GM23338 (cell line): ENCODE results near the gene SNUPN.

Experiments
- CREB1 ChIP-seq: fragments of 250-450 bp; sonication (Bioruptor Pico); IDR thresholded peaks from 2 replicates; pipeline ENCODE4 v1.5.0; 2020; ENCODE audit warnings: low read depth, mild to moderate bottlenecking, moderate library complexity
- POLR2AphosphoS5 ChIP-seq: IDR thresholded peaks from 2 replicates; pipeline ENCODE4 v1.6.1; 2016; ENCODE audit warnings: antibody characterized with exemption, low read depth
- TF ChIP-seq, protein P1 (sequence below), 2 experiments: fragments of 200-600 bp in 1 of 2; sonication (generic) in 1 of 2; conservative IDR thresholded peaks; 2 replicates each; pipeline versions ENCODE4 v1.5.1 to v1.6.1; 2016 to 2017; ENCODE audit warnings: antibody characterized with exemption in 2 of 2, low read depth in 2 of 2, mild to moderate bottlenecking in 2 of 2, moderate library complexity in 1 of 2
- TF ChIP-seq, protein P2 (sequence below): IDR thresholded peaks from one replicate; pipeline ENCODE4 v1.6.1; 2018; ENCODE audit warnings: antibody characterized with exemption; ENCODE audit not compliant: unreplicated experiment

DNA sequence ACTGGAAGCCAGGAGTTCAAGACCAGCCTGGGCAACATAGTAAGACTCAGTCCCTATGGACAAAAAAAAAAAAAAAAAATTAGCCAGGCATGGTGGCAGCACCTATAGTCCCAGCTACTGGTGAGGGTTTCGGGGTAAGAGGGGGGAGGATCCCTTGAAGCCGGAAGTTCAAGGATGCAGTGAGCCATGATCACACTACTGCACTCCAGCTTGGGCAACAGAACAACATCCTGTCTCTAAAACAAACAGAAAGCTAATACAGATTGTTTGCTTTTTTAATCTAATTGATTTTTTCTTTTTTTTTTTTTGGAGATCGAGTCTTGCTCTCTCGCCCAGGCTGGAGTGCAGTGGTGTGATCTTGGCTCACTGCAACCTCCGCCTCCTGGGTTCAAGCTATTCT, 16.1 kb upstream of the SNUPN start:
- TF ChIP-seq, protein P1, sequence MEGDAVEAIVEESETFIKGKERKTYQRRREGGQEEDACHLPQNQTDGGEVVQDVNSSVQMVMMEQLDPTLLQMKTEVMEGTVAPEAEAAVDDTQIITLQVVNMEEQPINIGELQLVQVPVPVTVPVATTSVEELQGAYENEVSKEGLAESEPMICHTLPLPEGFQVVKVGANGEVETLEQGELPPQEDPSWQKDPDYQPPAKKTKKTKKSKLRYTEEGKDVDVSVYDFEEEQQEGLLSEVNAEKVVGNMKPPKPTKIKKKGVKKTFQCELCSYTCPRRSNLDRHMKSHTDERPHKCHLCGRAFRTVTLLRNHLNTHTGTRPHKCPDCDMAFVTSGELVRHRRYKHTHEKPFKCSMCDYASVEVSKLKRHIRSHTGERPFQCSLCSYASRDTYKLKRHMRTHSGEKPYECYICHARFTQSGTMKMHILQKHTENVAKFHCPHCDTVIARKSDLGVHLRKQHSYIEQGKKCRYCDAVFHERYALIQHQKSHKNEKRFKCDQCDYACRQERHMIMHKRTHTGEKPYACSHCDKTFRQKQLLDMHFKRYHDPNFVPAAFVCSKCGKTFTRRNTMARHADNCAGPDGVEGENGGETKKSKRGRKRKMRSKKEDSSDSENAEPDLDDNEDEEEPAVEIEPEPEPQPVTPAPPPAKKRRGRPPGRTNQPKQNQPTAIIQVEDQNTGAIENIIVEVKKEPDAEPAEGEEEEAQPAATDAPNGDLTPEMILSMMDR (conservative IDR thresholded peaks at IDR 0.05; ENCODE audit: low read depth in 2 of 2) = no peak
- TF ChIP-seq, protein P2, sequence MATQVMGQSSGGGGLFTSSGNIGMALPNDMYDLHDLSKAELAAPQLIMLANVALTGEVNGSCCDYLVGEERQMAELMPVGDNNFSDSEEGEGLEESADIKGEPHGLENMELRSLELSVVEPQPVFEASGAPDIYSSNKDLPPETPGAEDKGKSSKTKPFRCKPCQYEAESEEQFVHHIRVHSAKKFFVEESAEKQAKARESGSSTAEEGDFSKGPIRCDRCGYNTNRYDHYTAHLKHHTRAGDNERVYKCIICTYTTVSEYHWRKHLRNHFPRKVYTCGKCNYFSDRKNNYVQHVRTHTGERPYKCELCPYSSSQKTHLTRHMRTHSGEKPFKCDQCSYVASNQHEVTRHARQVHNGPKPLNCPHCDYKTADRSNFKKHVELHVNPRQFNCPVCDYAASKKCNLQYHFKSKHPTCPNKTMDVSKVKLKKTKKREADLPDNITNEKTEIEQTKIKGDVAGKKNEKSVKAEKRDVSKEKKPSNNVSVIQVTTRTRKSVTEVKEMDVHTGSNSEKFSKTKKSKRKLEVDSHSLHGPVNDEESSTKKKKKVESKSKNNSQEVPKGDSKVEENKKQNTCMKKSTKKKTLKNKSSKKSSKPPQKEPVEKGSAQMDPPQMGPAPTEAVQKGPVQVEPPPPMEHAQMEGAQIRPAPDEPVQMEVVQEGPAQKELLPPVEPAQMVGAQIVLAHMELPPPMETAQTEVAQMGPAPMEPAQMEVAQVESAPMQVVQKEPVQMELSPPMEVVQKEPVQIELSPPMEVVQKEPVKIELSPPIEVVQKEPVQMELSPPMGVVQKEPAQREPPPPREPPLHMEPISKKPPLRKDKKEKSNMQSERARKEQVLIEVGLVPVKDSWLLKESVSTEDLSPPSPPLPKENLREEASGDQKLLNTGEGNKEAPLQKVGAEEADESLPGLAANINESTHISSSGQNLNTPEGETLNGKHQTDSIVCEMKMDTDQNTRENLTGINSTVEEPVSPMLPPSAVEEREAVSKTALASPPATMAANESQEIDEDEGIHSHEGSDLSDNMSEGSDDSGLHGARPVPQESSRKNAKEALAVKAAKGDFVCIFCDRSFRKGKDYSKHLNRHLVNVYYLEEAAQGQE = no peak
- TF ChIP-seq POLR2AphosphoS5 (no peak), CREB1 (CRISPR knock-in tag) (no peak)
